ENCODE data around the gene ZBTB1.

The ZBTB1 gene

GRCh38 chr14:64496764-64497163 lies 7.8 kb upstream of the ZBTB1 start:
- TF ChIP-seq, protein P1, sequence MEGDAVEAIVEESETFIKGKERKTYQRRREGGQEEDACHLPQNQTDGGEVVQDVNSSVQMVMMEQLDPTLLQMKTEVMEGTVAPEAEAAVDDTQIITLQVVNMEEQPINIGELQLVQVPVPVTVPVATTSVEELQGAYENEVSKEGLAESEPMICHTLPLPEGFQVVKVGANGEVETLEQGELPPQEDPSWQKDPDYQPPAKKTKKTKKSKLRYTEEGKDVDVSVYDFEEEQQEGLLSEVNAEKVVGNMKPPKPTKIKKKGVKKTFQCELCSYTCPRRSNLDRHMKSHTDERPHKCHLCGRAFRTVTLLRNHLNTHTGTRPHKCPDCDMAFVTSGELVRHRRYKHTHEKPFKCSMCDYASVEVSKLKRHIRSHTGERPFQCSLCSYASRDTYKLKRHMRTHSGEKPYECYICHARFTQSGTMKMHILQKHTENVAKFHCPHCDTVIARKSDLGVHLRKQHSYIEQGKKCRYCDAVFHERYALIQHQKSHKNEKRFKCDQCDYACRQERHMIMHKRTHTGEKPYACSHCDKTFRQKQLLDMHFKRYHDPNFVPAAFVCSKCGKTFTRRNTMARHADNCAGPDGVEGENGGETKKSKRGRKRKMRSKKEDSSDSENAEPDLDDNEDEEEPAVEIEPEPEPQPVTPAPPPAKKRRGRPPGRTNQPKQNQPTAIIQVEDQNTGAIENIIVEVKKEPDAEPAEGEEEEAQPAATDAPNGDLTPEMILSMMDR (IDR thresholded peaks at IDR 0.05) = no peak
- no peak overlapping the region for H3K4me3 ChIP-seq (ENCODE audit: low read depth in 1 of 2, low read length in 1 of 2)
- no peaks in the 10 kb centered on the region for H3K4me1 ChIP-seq (ENCODE audit: control insufficient read depth in 1 of 2, insufficient read depth in 1 of 2, low read depth in 1 of 2, low read length in 1 of 2)
- H3K36me3 ChIP-seq = no peaks in the 10 kb centered on the region
- no peaks in the 10 kb centered on the region for H3K9me3 ChIP-seq
- H3K27me3 ChIP-seq = peaks cover 8% of the 10 kb centered on the region
- no peak overlapping the region for H3K27ac ChIP-seq

- Histone ChIP-seq H3K9me3 (no peaks in the 10 kb centered on the region), H3K27ac (no peak overlapping the region), H3K4me3 (ENCODE audit: low read depth in 1 of 2, low read length in 1 of 2) (no peak overlapping the region), H3K27me3 (peaks cover 22% of the 10 kb centered on the region), H3K4me1 (ENCODE audit: control insufficient read depth in 1 of 2, insufficient read depth in 1 of 2, low read depth in 1 of 2, low read length in 1 of 2) (peaks cover 9 to 11% of the 10 kb centered on the region in 2 experiments), H3K36me3 (no peaks in the 10 kb centered on the region)
- TF ChIP-seq, protein P1 (IDR thresholded peaks at IDR 0.05) = no peak
These were observed 4.5 kb upstream of the ZBTB1 start for GRCh38 chr14:64500088-64500487.

- H3K9me3 ChIP-seq = no peaks in the 10 kb centered on the region
- TF ChIP-seq, protein P1 (IDR thresholded peaks at IDR 0.05) = no peak
- H3K27ac ChIP-seq = no peak overlapping the region
- no peaks in the 10 kb centered on the region for H3K36me3 ChIP-seq
- peaks cover 22% of the 10 kb centered on the region for H3K27me3 ChIP-seq
- peaks cover 21 to 26% of the 10 kb centered on the region in 2 experiments for H3K4me1 ChIP-seq (ENCODE audit: control insufficient read depth in 1 of 2, insufficient read depth in 1 of 2, low read depth in 1 of 2, low read length in 1 of 2)
- no peak overlapping the region for H3K4me3 ChIP-seq (ENCODE audit: low read depth in 1 of 2, low read length in 1 of 2)
These were observed 3.0 kb upstream of the ZBTB1 start for GRCh38 chr14:64501411-64502171.

DNA sequence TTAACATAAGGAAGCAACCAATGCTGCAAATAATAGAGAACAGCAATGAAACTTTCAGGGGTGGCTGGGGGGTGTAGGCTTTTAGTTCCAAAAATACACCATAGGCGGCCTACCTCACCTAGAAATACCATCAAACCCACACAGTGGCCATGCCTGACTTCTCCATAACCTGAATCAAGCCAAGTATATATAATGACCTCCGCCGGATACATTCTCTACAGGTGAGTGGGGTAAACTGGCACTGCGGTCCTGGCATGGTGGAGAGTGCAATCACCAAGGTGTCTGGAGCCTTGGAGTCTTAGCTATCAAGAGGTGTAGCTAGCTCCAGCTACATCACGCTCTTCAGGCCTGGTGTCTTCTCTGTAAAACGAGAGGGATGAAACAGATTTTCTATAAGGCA lies 2.1 kb upstream of the ZBTB1 start:
- Histone ChIP-seq H3K9me3 (no peaks in the 10 kb centered on the region), H3K4me3 (ENCODE audit: low read depth in 1 of 2, low read length in 1 of 2) (peak overlapping the region; percentile 89 to 93), H3K27me3 (peaks cover 22% of the 10 kb centered on the region), H3K4me1 (ENCODE audit: control insufficient read depth in 1 of 2, insufficient read depth in 1 of 2, low read depth in 1 of 2, low read length in 1 of 2) (peaks cover 24 to 29% of the 10 kb centered on the region in 2 experiments), H3K27ac (no peak overlapping the region), H3K36me3 (no peaks in the 10 kb centered on the region)
- TF ChIP-seq, protein P1 (IDR thresholded peaks at IDR 0.05) = no peak

DNA sequence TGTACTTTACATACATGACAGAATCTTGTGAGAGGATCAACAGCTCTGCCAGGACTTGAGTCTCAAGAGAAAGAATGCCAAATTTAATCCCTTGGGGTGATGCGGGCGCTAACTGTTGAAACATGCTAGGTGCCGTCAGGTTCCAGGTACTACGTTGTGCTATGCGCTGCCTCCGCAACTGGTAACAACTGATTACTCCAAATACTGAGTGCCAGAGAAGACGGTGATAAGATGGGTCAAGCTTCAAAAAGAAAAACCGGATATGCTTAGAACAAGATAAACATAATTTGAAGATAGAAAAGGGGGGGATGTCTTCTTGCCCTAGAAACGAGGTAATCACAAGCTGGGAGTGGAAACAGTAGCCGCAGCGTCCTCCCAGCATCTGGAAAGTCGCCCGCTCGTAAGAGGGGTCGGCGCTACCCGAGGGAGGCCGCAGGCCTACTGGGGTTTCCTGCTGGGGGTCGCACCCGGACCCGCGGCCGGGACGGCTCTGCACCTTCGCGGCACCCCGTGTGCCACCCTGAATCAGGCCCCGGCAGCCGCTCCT lies 1.6 kb upstream of the ZBTB1 start:
- TF ChIP-seq, protein P1 (IDR thresholded peaks at IDR 0.05) = no peak
- Histone ChIP-seq H3K4me3 (ENCODE audit: low read depth in 1 of 2, low read length in 1 of 2) (peak overlapping the region; percentile 89 to 93), H3K9me3 (no peaks in the 10 kb centered on the region), H3K36me3 (no peaks in the 10 kb centered on the region), H3K27ac (peak overlapping the region; percentile 98), H3K27me3 (peaks cover 22% of the 10 kb centered on the region), H3K4me1 (ENCODE audit: control insufficient read depth in 1 of 2, insufficient read depth in 1 of 2, low read depth in 1 of 2, low read length in 1 of 2) (peaks cover 24 to 31% of the 10 kb centered on the region in 2 experiments)

All from neutrophil (primary cell).